GM20000 (cell line): ENCODE data around the gene GNG2.

Experiments
- DNase-seq: peaks from one replicate; pipeline ENCODE4 v3.0.0; 2012; ENCODE audit warnings: low spot score
- CTCF ChIP-seq: IDR thresholded peaks from 2 replicates; pipeline ENCODE4 v1.5.1; 2012; ENCODE audit warnings: mild to moderate bottlenecking, control low read depth; ENCODE audit errors: extremely low read depth, missing control alignments

The GNG2 gene

GRCh38 chr14:51928568-51928967 lies 68.2 kb downstream of the GNG2 start:
- TF ChIP-seq CTCF = no peak
- no peak for DNase-seq

DNA sequence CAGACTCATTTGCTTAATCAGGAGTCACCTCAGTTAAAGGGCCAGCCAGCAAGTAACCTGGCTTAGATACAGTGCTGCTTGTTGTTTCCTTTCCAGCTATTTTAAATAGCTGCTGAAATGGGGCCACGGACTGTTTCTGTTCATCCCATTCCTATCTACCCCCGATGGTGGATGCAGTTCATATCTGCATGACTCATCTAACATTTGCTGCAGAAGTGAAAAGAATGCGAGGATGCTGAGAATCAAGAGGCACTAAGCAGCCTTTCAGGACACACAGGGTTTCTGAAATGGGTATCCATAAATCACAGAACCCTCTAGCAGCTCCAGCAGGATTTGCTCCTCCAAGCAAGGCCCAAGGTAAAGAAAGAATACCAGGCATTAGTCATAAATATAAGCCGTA lies 68.8 kb downstream of the GNG2 start:
- TF ChIP-seq CTCF = no peak
- DNase-seq = no peak

DNA sequence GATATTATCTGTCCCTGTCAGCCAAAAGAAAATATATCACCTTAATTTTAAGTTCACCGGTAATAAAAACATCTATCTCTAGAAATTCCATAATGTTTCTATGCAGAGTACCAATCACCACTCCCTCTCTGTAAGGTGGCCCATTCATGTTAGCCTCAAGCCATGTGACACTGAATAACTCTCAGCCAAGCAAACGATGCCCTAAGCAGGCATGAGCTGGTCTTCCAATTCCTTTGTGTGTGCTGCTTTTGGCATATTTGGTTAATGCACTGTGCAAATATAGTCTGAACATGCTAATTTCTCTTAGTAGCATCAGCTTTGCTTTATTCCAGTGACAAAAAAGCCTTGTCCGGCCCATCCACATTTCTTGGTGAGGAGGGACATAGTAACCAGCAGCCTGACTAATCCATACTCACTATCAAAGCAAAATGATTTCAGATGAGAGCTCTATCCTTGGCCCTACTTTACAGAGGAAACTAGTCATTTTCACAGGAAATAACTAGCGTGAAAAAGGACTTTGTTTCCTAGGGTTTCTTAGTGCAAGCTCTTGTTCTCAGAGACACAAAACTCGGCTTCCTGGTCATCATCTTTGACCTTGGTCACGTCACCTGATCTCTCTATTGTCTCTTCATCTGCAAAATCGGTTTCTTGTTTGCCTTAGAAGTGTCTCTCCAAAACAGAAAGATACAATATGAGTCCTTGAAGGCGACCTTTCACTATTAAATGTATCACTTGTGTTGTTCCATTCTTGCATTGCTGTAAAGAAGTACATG lies 69.7 kb downstream of the GNG2 start:
- no peak for DNase-seq
- TF ChIP-seq CTCF = no peak

- no peak for TF ChIP-seq CTCF
- DNase-seq = no peak
Measured at GRCh38 chr14:51931308-51931707, 70.9 kb downstream of the GNG2 start.

DNA sequence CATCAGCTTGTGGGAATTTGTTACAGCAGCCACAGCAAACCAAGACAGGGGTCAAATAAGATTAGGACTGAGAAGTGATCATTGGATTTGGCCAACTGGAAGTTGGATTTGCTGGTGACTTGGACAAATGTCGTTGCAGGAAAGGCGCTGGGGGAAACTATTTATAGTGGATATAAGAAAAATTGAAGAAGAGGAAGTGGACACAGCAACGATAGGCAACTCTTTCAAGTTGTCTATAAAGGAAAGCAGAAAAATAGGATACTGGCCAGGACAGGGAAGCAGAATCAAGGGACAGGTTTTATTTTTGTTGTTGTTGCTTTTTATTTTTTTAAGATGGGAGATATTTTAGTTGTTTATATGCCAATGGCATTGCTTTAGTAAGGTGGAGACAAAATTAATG lies 72.8 kb downstream of the GNG2 start:
- DNase-seq = no peak
- TF ChIP-seq CTCF = no peak

GRCh38 chr14:51938137-51938536 lies 77.7 kb downstream of the GNG2 start:
- DNase-seq = no peak
- TF ChIP-seq CTCF = no peak

GRCh38 chr14:51938821-51939220 lies 78.4 kb downstream of the GNG2 start:
- no peak for TF ChIP-seq CTCF

More at GRCh38 chr14:51938821-51939220, 78.4 kb downstream of the GNG2 start:
- DNase-seq = no peak
